Esophagus muscularis mucosa (tissue), 3 donors: ENCODE data around the gene DMRT2.

Experiments used
- CTCF ChIP-seq, 3 experiments: fragments of 200-600 bp in 2 of 3; fragments of 450-650 bp in 1 of 3; sonication (generic) in 2 of 3; IDR thresholded peaks; one replicate each; pipeline ENCODE4 v1.5.1; 2017 to 2019; ENCODE audit warnings: antibody characterized with exemption in 3 of 3, mild to moderate bottlenecking in 2 of 3, moderate library complexity in 1 of 3
- EP300 ChIP-seq: sonication (generic); formaldehyde crosslinking; IDR thresholded peaks from one replicate; pipeline ENCODE4 v1.6.1; 2017; ENCODE audit warnings: antibody characterized with exemption

- TF ChIP-seq EP300 (no peak), CTCF (IDR thresholded peaks at IDR 0.05) (no peak)
These were observed 15.0 kb downstream of the DMRT2 start for GRCh38 chr9:1065130-1065529.
